Measurements from ENCODE around the gene SPC25.

GRCh38 chr2:168835969-168836368 is 54.3 kb downstream of the SPC25 start:
- TF ChIP-seq CTCF (IDR thresholded peaks at IDR 0.05) (no peak), POLR2A (IDR thresholded peaks at IDR 0.05) (no peak)
